ENCODE measurements around the gene EHMT2.
"Not testable (repeated sequence)": the region's sequence is repeated elsewhere in the genome, so short reads cannot be mapped to it uniquely, and the experiment has no call there.

The EHMT2 gene

DNA sequence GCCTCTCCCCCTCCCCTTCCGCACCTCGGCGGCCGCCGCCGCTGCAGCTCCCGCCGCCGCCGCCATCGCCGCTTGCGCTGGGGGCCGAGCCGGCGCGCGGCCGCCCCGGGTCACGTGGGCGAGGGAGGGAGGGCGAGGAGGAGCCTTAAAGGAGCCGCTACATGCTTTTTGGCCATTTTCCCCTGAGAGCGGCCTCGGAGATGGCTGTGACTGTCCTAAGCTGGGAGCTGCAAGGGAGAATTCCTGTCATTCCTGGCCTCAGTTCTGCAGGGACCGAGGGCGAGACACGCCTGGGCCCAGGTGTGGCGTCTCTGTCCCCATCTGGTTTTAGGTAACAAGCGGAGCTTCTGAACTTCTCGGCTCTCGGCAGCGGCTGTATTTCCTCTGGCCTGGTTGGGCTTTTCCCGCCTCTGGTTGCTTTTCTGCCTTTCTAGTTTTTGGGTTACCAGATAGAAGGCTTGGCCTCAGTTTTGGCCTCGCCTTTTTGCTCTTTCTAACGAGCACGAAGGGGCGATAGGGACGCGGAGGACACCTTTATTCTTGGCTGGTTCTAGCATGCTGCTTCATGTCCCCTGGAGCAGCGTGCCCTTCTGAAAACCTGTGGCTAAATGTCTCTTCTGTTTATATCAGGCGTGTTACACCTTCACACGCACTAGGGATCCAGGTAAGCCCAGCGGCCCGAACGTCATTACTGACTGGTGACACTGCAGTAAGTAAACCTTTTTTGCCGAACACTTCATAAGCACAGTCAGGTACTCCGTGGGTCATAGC, at the start of gene EHMT2:
TSS of gene EHMT2 (minus strand) at position 87 of the 771 bp plus-strand sequence. CDS start at position 66, 21 bp downstream.
- DNase-seq (ENCODE audit: low read depth in 2 of 2): peak; percentile 72 to 84

DNA sequence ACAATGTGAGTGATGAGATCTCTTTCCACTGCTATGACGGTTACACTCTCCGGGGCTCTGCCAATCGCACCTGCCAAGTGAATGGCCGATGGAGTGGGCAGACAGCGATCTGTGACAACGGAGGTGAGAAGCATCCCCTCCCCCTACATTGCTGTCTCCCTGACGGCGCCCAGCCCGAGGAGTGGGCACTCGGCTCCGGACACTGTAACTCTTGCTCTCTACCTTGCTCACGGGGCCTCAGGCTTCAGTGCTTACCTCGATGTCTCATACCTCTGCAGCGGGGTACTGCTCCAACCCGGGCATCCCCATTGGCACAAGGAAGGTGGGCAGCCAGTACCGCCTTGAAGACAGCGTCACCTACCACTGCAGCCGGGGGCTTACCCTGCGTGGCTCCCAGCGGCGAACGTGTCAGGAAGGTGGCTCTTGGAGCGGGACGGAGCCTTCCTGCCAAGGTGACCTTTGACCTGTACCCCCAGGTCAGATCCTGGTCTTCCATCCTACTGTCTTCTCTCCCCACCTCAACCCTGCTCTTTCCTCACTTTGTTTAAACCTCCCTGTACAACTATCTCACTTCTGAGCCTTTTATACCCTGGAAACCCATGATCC, 49.7 kb upstream of the EHMT2 start:
- no peak for DNase-seq (ENCODE audit: low read depth in 2 of 2)

DNA sequence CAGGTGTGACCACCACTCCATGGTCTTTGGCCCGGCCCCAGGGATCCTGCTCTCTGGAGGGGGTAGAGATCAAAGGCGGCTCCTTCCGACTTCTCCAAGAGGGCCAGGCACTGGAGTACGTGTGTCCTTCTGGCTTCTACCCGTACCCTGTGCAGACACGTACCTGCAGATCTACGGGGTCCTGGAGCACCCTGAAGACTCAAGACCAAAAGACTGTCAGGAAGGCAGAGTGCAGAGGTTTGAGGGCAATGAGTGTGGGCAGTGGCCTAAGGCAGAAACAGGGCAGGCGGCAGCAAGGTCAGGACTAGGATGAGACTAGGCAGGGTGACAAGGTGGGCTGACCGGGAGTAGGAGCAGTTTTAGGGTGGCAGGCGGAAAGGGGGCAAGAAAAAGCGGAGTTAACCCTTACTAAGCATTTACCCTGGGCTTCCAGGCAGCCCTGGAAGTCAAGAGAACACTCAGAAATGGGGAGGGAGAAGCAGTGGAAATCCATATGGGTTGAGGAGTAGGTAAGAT, 48.9 kb upstream of the EHMT2 start:
- no peak for DNase-seq (ENCODE audit: low read depth in 2 of 2)

DNA sequence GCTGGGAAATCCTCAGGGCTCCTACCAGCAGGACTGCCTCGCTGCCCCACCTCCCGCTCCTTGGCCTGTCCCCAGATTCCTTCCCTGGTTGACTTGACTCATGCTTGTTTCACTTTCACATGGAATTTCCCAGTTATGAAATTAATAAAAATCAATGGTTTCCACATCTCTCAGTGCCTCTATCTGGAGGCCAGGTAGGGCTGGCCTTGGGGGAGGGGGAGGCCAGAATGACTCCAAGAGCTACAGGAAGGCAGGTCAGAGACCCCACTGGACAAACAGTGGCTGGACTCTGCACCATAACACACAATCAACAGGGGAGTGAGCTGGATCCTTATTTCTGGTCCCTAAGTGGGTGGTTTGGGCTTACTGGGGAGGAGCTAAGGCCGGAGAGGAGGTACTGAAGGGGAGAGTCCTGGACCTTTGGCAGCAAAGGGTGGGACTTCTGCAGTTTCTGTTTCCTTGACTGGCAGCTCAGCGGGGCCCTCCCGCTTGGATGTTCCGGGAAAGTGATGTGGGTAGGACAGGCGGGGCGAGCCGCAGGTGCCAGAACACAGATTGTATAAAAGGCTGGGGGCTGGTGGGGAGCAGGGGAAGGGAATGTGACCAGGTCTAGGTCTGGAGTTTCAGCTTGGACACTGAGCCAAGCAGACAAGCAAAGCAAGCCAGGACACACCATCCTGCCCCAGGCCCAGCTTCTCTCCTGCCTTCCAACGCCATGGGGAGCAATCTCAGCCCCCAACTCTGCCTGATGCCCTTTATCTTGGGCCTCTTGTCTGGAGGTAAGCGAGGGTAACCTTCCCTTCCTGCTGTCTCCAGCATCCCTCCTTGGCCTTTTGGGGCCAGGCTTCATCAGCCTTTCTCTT, 48.2 kb upstream of the EHMT2 start, which contains the start of gene CFB:
TSS of gene CFB (plus strand) at position 589 of the 863 bp plus-strand sequence. CDS start at position 716, 127 bp downstream.
- no peak for DNase-seq (ENCODE audit: low read depth in 2 of 2)

DNA sequence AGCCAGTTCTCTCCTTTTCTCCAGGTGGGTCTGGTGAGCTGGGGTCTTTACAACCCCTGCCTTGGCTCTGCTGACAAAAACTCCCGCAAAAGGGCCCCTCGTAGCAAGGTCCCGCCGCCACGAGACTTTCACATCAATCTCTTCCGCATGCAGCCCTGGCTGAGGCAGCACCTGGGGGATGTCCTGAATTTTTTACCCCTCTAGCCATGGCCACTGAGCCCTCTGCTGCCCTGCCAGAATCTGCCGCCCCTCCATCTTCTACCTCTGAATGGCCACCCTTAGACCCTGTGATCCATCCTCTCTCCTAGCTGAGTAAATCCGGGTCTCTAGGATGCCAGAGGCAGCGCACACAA, 47.6 kb upstream of the EHMT2 start:
- no peak for DNase-seq (ENCODE audit: low read depth in 2 of 2)

DNA sequence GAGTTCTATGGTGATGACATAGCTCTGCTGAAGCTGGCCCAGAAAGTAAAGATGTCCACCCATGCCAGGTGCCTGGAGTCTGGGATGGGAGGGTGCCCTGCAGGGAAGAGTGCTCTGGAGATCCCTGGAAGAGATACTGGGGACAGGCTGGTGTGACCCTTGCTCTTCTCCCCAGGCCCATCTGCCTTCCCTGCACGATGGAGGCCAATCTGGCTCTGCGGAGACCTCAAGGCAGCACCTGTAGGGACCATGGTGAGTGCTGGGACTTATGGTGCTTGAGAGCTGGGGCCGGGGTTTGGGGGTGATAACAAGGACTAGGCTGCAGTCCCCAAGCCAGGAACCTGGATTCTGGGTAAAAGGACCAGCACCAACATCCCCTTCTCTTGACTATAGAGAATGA, 46.2 kb upstream of the EHMT2 start:
- no peak for DNase-seq (ENCODE audit: low read depth in 2 of 2)

DNA sequence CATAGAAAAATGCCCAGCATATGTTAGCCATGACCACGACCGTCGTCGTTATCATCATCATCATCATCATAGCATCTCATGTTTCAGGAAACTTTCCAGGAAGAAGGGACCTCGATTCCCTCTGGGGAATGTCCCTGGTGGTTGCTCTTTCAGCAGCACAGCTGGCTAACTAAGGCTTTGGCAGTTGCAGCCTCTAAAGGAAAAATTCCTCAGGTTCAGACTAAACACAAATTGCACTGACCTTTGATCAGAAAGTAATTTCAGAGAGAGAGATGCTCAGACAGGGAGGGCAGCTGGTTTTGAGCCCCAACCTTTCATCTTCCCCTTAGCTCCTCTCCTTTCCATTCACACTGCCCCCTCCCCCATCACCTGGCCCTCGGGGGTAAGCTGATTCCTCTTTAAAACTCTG, 42.8 kb upstream of the EHMT2 start:
- DNase-seq (ENCODE audit: low read depth in 2 of 2): no peak

DNA sequence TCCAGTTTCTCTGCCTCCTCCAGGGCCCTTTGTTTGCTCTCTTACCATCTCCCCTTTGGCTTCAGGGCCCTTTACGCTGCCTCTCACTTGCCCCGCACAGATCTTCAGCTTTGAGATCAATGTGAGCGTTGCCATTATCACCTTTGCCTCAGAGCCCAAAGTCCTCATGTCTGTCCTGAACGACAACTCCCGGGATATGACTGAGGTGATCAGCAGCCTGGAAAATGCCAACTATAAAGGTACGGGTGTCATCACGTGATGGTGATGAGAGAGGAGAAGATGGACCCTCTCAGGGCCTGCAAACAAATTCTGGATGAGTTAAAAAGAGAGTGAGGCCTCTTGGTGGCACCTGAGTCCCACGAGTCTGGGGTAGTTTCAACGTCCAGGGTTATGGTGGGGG, 38.3 kb upstream of the EHMT2 start:
- no peak for DNase-seq (ENCODE audit: low read depth in 2 of 2)

DNA sequence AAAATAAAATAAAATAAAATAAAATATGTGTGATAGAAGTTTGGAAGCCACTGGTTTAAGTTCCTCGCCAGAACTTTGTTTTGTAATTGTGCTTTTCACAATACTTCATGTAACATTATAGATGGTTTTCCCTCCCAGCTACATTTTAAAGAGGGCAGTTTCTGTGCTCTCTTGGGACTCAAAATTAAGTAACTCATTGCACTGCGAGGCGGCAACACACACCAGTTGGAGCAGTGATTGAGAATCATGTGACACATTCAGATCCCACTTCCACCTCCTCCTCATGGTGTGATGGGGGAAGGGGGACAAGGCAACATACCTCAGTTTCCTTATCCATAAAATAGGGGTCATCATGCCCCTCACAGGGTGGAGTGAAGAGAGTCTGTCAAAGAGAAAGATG, 37.5 kb upstream of the EHMT2 start:
- no peak for DNase-seq (ENCODE audit: low read depth in 2 of 2)

DNA sequence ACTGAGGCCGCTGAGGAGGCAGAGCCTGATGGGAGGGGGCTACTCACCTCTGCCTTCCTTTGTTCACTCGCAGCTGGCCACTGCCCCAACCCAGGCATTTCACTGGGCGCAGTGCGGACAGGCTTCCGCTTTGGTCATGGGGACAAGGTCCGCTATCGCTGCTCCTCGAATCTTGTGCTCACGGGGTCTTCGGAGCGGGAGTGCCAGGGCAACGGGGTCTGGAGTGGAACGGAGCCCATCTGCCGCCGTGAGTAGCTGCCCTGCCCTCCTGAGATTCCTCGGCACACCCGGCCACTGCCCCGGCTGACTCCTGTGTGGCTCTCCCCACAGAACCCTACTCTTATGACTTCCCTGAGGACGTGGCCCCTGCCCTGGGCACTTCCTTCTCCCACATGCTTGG, 36.0 kb upstream of the EHMT2 start:
- DNase-seq (ENCODE audit: low read depth in 2 of 2): no peak

DNA sequence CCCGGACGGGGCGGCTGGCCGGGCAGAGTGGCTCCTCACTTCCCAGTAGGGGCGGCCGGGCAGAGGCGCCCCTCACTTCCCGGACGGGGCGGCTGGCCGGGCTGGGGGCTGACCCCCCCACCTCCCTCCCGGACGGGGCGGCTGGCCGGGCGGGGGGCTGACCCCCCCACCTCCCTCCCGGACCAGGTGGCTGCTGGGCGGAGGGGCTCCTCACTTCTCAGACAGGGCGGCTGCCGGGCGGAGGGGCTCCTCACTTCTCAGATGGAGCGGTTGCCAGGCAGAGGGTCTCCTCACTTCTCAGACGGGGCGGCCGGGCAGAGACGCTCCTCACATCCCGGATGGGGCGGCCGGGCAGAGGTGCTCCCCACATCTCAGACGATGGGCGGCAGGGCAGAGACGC, 34.6 kb upstream of the EHMT2 start:
- not testable (repeated sequence) for DNase-seq (ENCODE audit: low read depth in 2 of 2)

DNA sequence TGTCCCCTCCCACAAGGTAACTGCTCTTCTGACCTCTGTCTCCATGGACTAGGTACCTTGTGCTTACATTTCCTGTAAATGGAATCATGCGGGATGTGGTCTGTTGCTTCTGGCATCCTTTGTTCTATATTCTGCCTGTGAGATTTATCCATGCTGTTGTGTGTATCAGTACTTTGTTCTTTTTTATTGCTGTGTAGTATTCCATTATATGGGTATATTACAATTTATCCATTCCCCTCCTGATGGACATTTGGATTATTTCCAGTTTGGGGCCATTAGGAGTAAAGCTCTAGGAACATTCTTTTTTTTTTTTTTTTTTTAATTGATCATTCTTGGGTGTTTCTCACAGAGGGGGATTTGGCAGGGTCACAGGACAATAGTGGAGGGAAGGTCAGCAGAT, 33.5 kb upstream of the EHMT2 start:
- DNase-seq (ENCODE audit: low read depth in 2 of 2): no peak

DNA sequence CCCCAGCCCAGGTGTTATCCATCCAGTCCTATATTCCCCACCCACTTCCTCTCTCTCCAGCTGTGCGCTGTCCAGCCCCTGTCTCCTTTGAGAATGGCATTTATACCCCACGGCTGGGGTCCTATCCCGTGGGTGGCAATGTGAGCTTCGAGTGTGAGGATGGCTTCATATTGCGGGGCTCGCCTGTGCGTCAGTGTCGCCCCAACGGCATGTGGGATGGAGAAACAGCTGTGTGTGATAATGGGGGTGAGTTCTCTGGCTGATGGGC, 31.1 kb upstream of the EHMT2 start:
- DNase-seq (ENCODE audit: low read depth in 2 of 2): no peak

DNA sequence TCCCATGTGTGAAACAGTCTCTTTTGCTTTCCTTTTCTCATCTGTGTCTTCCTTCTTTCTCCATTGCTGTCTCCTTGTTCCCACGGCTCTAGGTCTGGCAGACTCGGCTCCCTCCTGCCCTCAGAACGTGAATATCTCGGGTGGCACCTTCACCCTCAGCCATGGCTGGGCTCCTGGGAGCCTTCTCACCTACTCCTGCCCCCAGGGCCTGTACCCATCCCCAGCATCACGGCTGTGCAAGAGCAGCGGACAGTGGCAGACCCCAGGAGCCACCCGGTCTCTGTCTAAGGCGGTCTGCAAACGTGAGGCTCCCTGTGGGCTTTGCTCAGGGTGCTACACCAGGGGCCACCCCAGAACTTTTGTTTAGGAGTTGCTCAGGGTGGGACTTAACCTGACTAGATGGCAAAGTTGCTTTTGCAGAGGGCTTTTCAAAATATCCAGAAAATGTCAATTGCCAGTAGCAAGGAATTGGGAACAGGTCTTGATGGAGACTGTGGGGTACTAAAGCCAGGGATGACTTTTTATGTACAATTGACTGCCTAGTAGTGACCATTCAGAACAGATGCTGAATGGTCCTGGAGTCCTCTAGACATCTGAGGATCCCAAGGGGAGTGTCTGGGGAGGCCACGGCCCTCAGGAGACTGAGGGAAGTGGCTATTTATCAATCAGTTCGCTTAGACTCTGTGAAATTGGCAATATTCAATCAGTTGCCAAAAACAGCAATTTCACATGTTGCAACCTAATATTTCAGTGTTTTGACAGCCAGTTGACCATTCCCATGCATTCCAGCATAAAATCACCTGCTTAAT, 30.6 kb upstream of the EHMT2 start:
- no peak for DNase-seq (ENCODE audit: low read depth in 2 of 2)

DNA sequence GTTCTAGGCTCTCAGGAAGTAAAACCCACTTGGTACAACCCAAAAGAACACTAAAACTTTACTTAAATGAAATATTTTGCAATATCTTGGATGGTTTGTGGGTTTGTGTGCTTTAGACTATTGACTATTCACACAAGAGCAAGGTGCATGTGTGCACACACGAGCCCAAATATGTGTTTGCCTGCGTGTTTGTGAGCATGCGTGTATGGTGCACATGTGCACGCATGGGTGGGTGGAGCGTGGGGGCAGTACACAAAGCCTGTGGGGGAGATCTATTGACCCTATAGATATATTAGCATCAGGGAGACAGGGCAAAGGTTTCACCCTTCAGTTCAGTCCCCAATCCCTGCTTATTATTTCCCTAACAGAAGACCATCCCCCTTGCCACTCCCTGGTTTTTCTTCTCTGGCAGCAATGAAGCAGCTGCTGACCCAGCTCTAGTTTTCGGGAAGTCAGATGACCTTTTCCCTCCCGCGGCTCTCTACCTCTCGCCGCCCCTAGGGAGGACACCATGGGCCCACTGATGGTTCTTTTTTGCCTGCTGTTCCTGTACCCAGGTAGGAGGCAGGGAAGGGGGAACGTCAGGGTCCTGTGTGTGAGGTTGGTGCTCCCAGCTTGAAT, 29.9 kb upstream of the EHMT2 start, which contains the start of gene C2:
TSS of gene C2 (plus strand) at position 476 of the 621 bp plus-strand sequence. CDS start at position 512, 36 bp downstream.
- no peak for DNase-seq (ENCODE audit: low read depth in 2 of 2)

DNA sequence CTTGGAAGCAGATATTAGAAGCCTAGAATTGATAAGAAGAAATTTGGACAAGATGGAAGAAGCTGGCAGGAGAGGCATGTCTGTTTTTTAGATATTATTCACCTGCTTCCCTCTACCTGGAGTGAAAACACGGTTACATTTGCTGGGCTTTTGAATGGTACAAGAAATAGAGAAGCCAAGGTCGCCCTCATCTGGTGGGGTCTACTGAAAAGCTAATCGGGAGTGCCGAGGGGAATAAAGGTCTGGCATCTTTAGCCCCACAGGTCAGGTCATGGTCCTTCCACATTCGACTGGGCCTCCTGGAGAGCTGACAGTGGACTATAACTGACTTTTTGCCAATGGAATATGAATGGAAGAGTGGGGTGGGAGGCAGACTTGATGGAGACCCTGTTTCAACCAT, 25.4 kb upstream of the EHMT2 start:
- no peak for DNase-seq (ENCODE audit: low read depth in 2 of 2)

DNA sequence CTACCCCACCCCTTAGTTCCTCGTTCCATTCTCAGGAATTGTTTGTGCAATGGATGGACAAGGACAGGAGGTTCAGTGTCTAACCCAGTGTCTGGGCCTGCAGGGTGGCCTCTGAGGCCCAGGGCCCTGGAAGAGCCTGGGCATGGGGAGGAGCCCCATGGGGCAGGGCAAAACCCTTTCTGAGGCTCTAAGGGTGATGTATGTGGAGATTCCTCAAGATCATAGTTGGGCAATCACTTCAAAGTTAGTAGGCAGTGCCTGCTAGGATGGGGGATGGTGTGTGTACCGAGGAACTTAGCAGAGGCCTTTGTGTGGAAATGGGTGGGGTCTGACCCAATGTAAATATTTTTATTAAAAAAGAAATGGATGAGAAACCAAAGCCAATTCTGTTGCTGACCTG, 23.3 kb upstream of the EHMT2 start:
- DNase-seq (ENCODE audit: low read depth in 2 of 2): no peak

DNA sequence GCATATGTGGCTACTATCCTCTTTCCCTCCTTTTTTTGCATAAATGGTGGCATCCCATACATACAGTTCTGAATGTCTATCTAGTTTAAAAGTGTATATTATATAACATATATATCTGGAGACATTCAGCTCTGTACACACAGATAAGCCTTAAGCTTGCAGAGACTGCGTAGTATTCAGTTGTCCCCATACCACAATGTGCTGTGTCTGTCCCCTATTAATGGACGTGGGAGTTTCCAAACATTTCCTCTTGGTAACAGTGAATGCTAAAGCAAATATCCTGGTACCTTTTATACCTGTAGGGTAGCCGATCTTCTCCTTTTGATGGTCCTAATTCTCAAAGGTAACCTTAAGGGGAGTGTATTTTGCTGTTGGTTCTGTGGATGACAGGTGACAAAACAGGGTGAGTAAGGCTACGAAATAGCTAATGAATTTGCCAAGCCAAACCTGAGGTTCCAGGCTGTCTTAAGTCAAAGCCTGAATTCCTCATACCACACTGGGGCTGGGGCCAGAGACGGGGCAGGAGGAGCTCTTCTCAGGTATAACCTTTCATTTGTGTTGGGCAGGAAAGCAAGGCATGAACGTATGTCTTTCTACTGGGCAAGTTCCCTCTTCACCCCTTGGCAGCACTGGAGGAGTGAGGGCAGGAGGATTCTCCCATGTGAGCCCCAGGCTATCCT, 22.3 kb upstream of the EHMT2 start:
- DNase-seq (ENCODE audit: low read depth in 2 of 2): no peak

DNA sequence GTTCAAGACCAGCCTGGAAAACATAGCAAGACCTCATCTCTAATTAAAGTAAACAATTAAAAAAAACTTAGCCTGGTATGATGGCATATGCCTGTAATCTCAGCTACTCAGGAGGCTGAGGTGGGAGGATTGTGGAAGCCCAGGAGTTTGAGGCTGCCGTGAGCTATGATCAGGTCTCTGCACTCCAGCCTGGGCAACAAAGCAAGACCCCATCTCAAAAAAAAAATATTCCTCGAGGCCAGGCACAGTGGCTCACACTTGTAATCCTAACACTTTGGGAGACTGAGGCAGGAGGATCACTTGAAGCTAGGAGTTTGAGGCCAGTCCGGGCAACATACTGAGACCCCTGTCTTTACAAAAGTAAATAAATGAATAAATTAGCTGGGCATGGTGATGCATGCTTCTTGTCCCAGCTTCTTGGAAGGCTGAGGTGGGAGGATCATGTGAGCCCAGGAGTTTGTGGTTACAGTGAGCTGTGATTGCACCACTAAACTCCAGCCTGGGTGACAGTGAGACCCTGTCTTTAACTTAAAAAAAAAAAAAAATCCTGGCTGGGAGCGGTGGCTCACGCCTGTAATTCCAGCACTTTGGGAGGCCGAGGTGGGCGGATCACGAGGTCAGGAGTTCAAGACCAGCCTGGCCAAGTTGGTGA, 20.7 kb upstream of the EHMT2 start:
- no peak for DNase-seq (ENCODE audit: low read depth in 2 of 2)

DNA sequence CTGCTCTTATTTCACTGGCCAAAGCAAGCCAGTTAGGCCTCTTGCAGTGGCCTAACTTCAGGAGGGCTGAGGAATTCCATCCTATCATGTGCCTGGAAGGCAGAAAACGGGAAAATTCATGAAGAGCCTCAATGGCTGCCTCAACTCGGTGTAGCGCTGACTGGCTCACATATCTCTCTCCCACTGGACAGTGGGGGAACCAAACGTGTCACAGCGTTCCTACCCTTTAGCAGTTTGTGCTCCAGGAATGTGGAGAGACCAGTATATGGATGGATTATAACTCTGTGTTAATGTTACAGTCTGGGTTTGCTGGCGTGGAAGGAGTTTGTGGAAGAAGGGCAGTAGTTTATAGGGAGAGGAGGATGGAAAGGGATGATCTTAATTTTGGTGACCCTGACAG, 18.3 kb upstream of the EHMT2 start:
- no peak for DNase-seq (ENCODE audit: low read depth in 2 of 2)

Measured in stimulated activated CD4-positive, alpha-beta T cell treated with anti-CD3 and anti-CD28 coated beads, Interleukin-15, amount 100 ng/mL, for 48 hours (primary cell).